ENCODE results near the gene UBC. TPM values are rescaled to one million over a fixed set of nuclear protein-coding genes. Genes with fewer than 3 reads are reported as not detected.
A peak's percentile ranks its signal among the peaks of the same experiment; 100 is the strongest.
"Not testable (repeated sequence)": the region's sequence is repeated elsewhere in the genome, so short reads cannot be mapped to it uniquely, and the experiment has no call there.

UBC gene
- total and polyA plus RNA-seq, 2 experiments from 2014 or later = 1,267 to 1,410 TPM

- Histone ChIP-seq H3K27me3 (no peaks in the 10 kb centered on the region), H3K4me3 (peak overlapping the region; percentile 44), H3K9me3 (ENCODE audit: low read depth) (no peaks in the 10 kb centered on the region), H2AFZ (peak overlapping the region; percentile 23), H3K27ac (peak overlapping the region; percentile 98), H3K9me2 (replicated peaks; ENCODE audit: insufficient read depth) (no peaks in the 10 kb centered on the region), H3K4me2 (peak overlapping the region; percentile 79), H3K79me2 (peaks cover 35% of the 10 kb centered on the region), H3K4me1 (ENCODE audit: insufficient read depth) (peaks cover 45% of the 10 kb centered on the region), H3K36me3 (replicated peaks; ENCODE audit: insufficient read depth, low read depth) (no peaks in the 10 kb centered on the region), H4K20me1 (ENCODE audit: insufficient read depth, poor library complexity, severe bottlenecking) (peaks cover 32% of the 10 kb centered on the region)
- 26% methylated on average over 21 of the region's 21 CpGs for WGBS (ENCODE audit: low lambda C conversion rate, missing lambda C conversion rate)
- TF ChIP-seq CTCF (IDR thresholded peaks at IDR 0.05; ENCODE audit: poor library complexity) = no peak
- TF ChIP-seq EZH2phosphoT487 (IDR thresholded peaks at IDR 0.05; ENCODE audit: low read depth, severe bottlenecking, unreplicated experiment) = no peak
- no peak for TF ChIP-seq EZH2 (IDR thresholded peaks at IDR 0.05; ENCODE audit: borderline replicate concordance)
- DNase-seq (ENCODE audit: low spot score) = peak; percentile 71
Observed at GRCh38 chr12:124915239-124916236, 1.1 kb upstream of the UBC start.

DNA sequence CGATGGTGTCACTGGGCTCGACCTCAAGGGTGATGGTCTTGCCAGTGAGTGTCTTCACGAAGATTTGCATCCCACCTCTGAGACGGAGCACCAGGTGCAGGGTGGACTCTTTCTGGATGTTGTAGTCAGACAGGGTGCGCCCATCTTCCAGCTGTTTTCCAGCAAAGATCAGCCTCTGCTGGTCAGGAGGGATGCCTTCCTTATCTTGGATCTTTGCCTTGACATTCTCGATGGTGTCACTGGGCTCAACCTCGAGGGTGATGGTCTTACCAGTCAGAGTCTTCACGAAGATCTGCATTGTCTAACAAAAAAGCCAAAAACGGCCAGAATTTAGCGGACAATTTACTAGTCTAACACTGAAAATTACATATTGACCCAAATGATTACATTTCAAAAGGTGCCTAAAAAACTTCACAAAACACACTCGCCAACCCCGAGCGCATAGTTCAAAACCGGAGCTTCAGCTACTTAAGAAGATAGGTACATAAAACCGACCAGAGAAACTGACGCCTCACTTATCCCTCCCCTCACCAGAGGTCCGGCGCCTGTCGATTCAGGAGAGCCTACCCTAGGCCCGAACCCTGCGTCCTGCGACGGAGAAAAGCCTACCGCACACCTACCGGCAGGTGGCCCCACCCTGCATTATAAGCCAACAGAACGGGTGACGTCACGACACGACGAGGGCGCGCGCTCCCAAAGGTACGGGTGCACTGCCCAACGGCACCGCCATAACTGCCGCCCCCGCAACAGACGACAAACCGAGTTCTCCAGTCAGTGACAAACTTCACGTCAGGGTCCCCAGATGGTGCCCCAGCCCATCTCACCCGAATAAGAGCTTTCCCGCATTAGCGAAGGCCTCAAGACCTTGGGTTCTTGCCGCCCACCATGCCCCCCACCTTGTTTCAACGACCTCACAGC, 717 bp downstream of the UBC start:
- Histone ChIP-seq H3K36me3 (replicated peaks; ENCODE audit: insufficient read depth, low read depth) (no peaks in the 10 kb centered on the region), H3K4me2 (peak overlapping the region; percentile 78), H3K4me3 (peak overlapping the region; percentile 44), H2AFZ (no peak overlapping the region), H3K27ac (peak overlapping the region; percentile 98), H3K9me3 (ENCODE audit: low read depth) (no peaks in the 10 kb centered on the region), H3K27me3 (no peaks in the 10 kb centered on the region), H3K4me1 (ENCODE audit: insufficient read depth) (peaks cover 42% of the 10 kb centered on the region), H3K79me2 (peaks cover 43% of the 10 kb centered on the region), H3K9me2 (replicated peaks; ENCODE audit: insufficient read depth) (no peaks in the 10 kb centered on the region), H4K20me1 (ENCODE audit: insufficient read depth, poor library complexity, severe bottlenecking) (peaks cover 43% of the 10 kb centered on the region)
- DNase-seq (ENCODE audit: low spot score) = peak; percentile 93
- WGBS (ENCODE audit: low lambda C conversion rate, missing lambda C conversion rate) = 6% methylated on average over 46 of the region's 46 CpGs
- peak; percentile 45 for TF ChIP-seq CTCF (IDR thresholded peaks at IDR 0.05; ENCODE audit: poor library complexity)
- TF ChIP-seq EZH2 (IDR thresholded peaks at IDR 0.05; ENCODE audit: borderline replicate concordance) = no peak

- DNase-seq (ENCODE audit: low spot score); H2AFZ ChIP-seq; H3K9me2 ChIP-seq (replicated peaks; ENCODE audit: insufficient read depth); H3K27ac ChIP-seq; H3K36me3 ChIP-seq (replicated peaks; ENCODE audit: insufficient read depth, low read depth); H3K27me3 ChIP-seq; H3K9me3 ChIP-seq (ENCODE audit: low read depth); H3K4me3 ChIP-seq: not testable (repeated sequence)
- peaks cover 43% of the 10 kb centered on the region for H3K79me2 ChIP-seq
- peaks cover 43% of the 10 kb centered on the region for H4K20me1 ChIP-seq (ENCODE audit: insufficient read depth, poor library complexity, severe bottlenecking)
- 83% methylated on average over 21 of the region's 21 CpGs for WGBS (ENCODE audit: low lambda C conversion rate, missing lambda C conversion rate)
- H3K4me2 ChIP-seq = peak overlapping the region; percentile 78
- H3K4me1 ChIP-seq (ENCODE audit: insufficient read depth) = peaks cover 32% of the 10 kb centered on the region
Observed at GRCh38 chr12:124912529-124913287, 1.7 kb downstream of the UBC start.

- not testable (repeated sequence) for H3K4me3 ChIP-seq
Observed at GRCh38 chr12:124911521-124911920, 2.9 kb downstream of the UBC start.

More at GRCh38 chr12:124911521-124911920, 2.9 kb downstream of the UBC start:
- H3K36me3 ChIP-seq (replicated peaks; ENCODE audit: insufficient read depth, low read depth); H3K27me3 ChIP-seq; H3K9me2 ChIP-seq (replicated peaks; ENCODE audit: insufficient read depth); H3K27ac ChIP-seq; DNase-seq (ENCODE audit: low spot score); H2AFZ ChIP-seq; H3K9me3 ChIP-seq (ENCODE audit: low read depth): not testable (repeated sequence)
- Histone ChIP-seq H3K4me1 (ENCODE audit: insufficient read depth) (peaks cover 28% of the 10 kb centered on the region), H3K4me2 (peak overlapping the region; percentile 74), H4K20me1 (ENCODE audit: insufficient read depth, poor library complexity, severe bottlenecking) (peaks cover 43% of the 10 kb centered on the region), H3K79me2 (peaks cover 43% of the 10 kb centered on the region)
- WGBS (ENCODE audit: low lambda C conversion rate, missing lambda C conversion rate) = 82% methylated on average over 6 of the region's 6 CpGs

Data from hepatocyte (in vitro differentiated cells).